GM18508 (cell line): ENCODE data around the gene IRX2.

Experiments
- ATAC-seq: cut with Tn5 transposase; IDR thresholded peaks from one replicate; pipeline ENCODE4 v1.9.1; 2021; ENCODE audit warnings: moderate number of reproducible peaks; ENCODE audit not compliant: insufficient read depth, unreplicated experiment

The IRX2 gene

DNA sequence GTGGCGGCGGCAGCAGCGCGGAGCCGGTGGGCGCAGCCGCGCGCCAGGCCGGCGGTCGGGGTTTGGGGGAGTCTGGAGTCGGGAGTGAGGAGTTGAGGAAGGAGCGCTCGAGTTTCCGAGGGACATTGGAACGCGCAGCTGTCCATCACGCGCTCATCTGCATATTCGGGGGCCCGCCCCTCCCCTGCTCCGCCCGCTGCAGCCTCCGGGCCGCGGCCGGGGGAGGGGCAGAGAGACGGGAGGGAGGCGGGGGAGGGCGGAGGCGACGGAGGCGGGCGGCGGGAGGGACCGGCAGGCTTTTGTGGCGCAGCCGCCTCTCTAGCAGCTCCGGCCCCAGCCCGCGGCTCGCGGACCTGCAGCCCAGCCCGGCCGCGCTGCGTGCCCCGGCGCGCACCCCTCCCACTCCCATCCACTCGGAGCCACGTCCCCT is at the start of gene IRX2:
TSS of gene IRX2 (minus strand) at position 86 of the 430 bp plus-strand sequence. CDS start 264 bp downstream, outside the sequence.
- no peak for ATAC-seq

- ATAC-seq: no peak
These were observed 48.6 kb upstream of the IRX2 start for GRCh38 chr5:2800035-2800434.

- no peak for ATAC-seq
These were observed 46.5 kb upstream of the IRX2 start for GRCh38 chr5:2797981-2798380.

- ATAC-seq: no peak
These were observed 45.7 kb upstream of the IRX2 start for GRCh38 chr5:2797160-2797559.

- ATAC-seq: no peak
These were observed 31.7 kb upstream of the IRX2 start for GRCh38 chr5:2783223-2783622.

GRCh38 chr5:2782658-2783057 is 31.2 kb upstream of the IRX2 start:
- no peak for ATAC-seq

DNA sequence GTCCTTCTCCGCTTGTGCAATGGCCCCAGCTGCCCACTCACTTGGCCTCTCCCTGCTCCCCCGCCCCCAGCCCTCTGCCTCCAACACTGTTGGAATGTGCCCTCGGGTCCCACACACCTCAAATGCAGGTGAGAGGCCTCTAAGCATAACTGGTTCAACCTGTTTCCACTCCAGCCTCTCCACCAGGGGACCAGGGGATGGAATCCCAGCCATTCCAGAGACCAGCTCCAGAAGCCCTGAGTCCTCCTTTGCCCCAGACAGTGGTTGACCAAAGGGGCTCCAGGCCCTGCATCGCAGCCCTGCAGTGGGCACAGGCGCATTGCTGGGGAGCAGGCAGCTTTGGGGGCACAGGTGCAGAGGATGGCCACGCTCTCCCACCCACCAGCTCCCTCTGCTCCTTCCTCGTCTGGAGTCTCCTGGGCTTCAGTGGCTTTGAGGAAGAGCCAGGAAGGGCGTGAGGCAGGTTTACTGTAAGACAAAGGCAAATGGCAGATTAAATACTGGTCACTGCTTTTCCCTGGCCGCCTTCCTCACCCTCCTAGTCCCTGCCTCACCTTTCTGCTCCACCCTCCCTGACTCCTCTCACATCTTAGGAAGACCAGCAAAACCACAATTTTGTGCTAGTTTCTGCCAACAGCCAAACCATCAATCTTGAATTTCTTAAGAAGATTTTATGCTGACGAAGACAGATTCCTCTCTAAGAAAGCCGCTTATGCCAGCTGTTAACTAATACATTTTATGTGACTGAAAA is 29.1 kb upstream of the IRX2 start:
- no peak for ATAC-seq

DNA sequence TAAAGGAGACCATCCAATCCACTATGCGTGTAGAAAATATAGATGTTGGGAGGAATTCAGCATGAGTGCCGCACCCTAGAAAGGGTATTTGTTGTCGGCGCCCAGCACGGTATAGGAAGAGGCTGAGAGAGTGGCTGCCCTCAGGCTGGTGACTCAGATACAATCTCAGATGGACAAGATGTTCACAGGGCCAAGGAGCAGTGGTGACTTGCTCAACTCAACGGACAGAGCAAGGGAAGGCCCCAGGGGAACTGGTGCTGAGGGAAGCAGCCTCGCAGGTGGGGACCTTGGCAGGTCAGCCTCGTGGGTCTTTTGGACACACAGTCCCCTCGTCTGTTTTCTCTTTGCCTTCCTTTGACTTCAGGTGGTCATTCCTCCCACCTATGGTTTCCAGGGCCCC is 28.0 kb upstream of the IRX2 start:
- ATAC-seq: no peak

GRCh38 chr5:2776337-2777302 is 25.1 kb upstream of the IRX2 start:
- ATAC-seq: no peak

DNA sequence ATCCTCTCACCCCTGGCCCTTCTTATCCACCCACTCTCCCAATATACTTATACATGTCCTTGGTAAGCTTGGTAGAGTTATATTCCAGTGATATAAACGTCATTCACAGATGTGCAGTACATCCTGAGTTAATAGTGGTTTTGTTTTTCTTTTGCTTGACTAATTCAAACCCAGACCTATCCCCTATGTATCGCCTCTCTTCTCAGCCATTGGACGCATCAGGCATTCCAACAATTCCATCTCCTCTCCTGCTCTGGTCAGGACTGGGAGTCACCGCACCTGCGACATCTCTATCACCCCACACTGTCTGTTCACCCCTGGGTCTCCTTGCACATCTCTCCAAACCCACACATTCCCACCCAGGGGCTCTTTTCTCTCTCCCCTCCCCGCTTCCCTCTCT is 21.9 kb upstream of the IRX2 start:
- ATAC-seq: no peak

DNA sequence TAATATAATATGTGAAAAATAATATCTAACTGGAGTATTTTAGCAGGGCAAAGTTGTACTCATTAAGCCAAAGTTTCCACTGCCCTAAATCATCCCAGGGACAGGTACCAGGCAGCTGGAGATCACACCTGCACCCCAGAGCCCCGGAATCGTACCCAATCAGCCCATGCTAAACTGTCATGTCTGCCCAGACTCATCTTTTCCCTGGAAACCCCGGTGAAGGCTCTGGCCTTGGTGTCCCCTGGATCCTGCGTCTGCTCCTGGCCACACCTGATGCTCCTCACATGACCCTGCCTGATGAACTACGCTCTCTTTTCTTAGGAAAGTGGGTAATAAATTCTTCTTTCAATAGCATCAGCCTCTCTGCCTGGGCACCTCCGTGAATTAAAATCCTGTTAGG is 15.6 kb upstream of the IRX2 start:
- no peak for ATAC-seq

DNA sequence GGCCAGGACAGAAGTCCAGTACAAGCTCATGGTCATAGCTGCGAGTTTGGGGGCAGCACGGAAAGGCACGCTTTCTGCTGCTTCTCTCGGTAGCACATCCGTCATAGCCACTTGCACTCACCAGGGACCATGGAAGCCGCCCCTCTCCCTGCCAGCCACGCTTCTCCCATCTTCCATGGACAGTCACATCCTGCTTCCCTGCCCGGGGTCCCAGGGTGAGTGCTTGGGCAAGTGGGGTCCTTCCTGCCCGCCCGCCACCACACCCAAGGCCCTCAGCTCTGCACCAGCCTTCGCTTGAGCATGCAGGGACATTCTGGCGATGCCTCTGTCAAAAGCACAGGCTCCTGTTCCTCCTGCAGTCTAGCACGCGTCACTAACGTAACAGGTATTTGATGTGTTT is 13.1 kb upstream of the IRX2 start:
- no peak for ATAC-seq

- ATAC-seq: no peak
These were observed 12.0 kb upstream of the IRX2 start for GRCh38 chr5:2763533-2763794.

DNA sequence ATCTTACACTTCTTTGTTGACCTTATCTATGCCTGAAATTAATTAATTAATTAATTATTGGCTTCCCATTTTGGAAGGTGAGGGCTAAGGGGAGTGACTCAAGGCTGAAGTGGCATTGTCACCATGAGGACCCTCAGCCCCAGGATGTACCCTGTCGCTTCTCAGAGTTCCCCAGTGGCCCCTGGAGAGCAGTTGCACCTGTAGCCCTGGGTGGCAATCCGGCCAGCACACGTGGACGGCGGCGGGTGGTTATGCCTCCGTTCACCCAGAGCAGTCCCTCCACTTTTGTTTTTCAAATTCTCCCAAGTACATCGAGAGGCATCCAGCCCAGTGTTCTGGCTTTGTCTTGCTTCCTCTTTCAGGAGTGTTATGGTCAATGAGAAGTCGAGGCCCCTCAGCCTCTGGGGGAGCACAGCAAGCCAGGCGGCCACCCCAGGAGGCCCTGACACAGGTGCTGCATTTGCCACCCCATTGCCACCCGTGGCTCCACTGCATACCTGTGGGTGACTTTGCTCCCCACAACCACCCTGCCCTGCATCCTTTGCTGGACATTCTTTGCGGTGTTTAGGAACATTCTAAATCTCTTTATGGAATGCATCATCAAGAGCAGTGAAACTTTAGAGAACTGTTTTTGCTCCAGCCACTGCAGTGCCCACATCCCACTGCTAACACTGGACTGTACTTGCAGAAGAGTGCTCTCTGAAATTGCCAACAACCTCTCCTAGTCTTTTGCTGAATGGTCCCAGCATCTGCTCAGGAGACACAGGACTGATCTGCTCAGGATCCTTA is 11.5 kb upstream of the IRX2 start:
- ATAC-seq: no peak

- ATAC-seq: no peak
These were observed 10.5 kb upstream of the IRX2 start for GRCh38 chr5:2761921-2762488.

DNA sequence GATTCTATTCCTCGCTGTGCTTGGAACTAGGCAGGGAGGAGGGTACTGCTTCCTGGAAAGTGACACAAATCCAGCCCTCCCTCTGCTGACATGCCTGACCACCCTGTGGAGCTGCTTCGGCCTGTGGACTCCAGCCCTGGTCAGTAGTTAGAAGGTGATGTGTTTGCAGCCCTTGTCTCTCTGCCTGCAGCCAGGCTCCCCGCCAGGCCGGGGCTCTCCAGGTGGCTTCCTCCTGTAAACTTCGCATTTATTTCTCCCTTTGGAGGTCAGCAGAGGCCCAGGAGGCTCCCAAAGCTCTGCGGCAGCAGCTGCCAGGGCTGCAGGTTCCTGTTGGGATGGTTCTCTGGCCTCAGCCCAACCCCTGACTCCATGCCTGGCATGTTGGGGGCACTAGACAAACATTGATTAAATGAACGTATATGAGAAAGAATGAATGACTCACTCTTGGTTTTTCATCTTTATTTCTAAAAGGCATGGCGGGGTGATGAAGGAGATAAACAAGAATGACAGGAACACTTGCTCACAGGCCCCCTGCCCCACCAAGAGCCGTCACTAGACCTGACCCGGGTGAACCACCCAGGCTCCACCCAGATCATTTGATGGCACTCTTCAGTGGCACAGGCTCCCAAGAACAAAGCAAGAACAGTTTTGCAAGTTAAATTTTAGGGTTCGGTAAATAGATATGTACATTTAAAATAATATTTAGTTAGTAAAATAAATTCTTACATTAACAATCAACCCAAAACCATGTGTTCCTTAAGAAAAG is 8.4 kb upstream of the IRX2 start:
- no peak for ATAC-seq

GRCh38 chr5:2759091-2759490 is 7.6 kb upstream of the IRX2 start:
- no peak for ATAC-seq

- ATAC-seq: no peak
These were observed 7.2 kb upstream of the IRX2 start for GRCh38 chr5:2758632-2759031.

- no peak for ATAC-seq
These were observed 6.3 kb upstream of the IRX2 start for GRCh38 chr5:2757563-2758351.
